Measurements from ENCODE around the gene MRC1. TPM values are rescaled to one million over a fixed set of nuclear protein-coding genes. Genes with fewer than 3 reads are reported as not detected.

The MRC1 gene
- total RNA-seq, 2 donors from 2014 or later, result 10.8 to 26.0 TPM

GRCh38 chr10:17795813-17796594, 13.1 kb upstream of the MRC1 start:
- no peaks in the 10 kb centered on the region for H3K27me3 ChIP-seq
- H3K27ac ChIP-seq, result no peak overlapping the region
- no peak overlapping the region for H3K4me3 ChIP-seq
- H3K4me1 ChIP-seq, result no peaks in the 10 kb centered on the region
- H3K9me3 ChIP-seq, result no peaks in the 10 kb centered on the region
- DNase-seq (ENCODE audit: low spot score), result no peak
- TF ChIP-seq CTCF (IDR thresholded peaks at IDR 0.05), result no peak
- H3K36me3 ChIP-seq, result no peaks in the 10 kb centered on the region

- H3K9me3 ChIP-seq, result peaks cover 0 to 5% of the 10 kb centered on the region in 2 donors
- DNase-seq (ENCODE audit: low spot score), result no peak
- no peaks in the 10 kb centered on the region for H3K27me3 ChIP-seq
- H3K36me3 ChIP-seq, result no peaks in the 10 kb centered on the region
- H3K27ac ChIP-seq, result no peak overlapping the region
- H3K4me3 ChIP-seq, result no peak overlapping the region
- no peaks in the 10 kb centered on the region for H3K4me1 ChIP-seq
- no peak for TF ChIP-seq CTCF (IDR thresholded peaks at IDR 0.05)
Measured at GRCh38 chr10:17801507-17801906, 7.6 kb upstream of the MRC1 start.

GRCh38 chr10:17802350-17802749, 6.8 kb upstream of the MRC1 start:
- Histone ChIP-seq H3K36me3 (no peaks in the 10 kb centered on the region), H3K4me3 (no peak overlapping the region), H3K27me3 (no peaks in the 10 kb centered on the region), H3K9me3 (peaks cover 0 to 5% of the 10 kb centered on the region in 2 donors), H3K27ac (no peak overlapping the region), H3K4me1 (no peaks in the 10 kb centered on the region)
- DNase-seq (ENCODE audit: low spot score), result no peak
- no peak for TF ChIP-seq CTCF (IDR thresholded peaks at IDR 0.05)

GRCh38 chr10:17802976-17803375, 6.2 kb upstream of the MRC1 start:
- Histone ChIP-seq H3K27me3 (no peaks in the 10 kb centered on the region), H3K9me3 (peaks cover 0 to 5% of the 10 kb centered on the region in 2 donors), H3K36me3 (no peaks in the 10 kb centered on the region), H3K4me3 (no peak overlapping the region), H3K27ac (no peak overlapping the region), H3K4me1 (no peaks in the 10 kb centered on the region)
- DNase-seq (ENCODE audit: low spot score), result no peak
- no peak for TF ChIP-seq CTCF (IDR thresholded peaks at IDR 0.05)

GRCh38 chr10:17805330-17805729, 3.8 kb upstream of the MRC1 start:
- peaks cover 0 to 5% of the 10 kb centered on the region in 2 donors for H3K9me3 ChIP-seq
- no peak for DNase-seq (ENCODE audit: low spot score)
- no peak overlapping the region for H3K4me3 ChIP-seq
- H3K27me3 ChIP-seq, result no peaks in the 10 kb centered on the region
- no peaks in the 10 kb centered on the region for H3K4me1 ChIP-seq
- TF ChIP-seq CTCF (IDR thresholded peaks at IDR 0.05), result no peak
- no peak overlapping the region for H3K27ac ChIP-seq
- no peaks in the 10 kb centered on the region for H3K36me3 ChIP-seq

Data from right atrium auricular region (tissue), 2 donors.